Epidermal melanocyte (primary cell): ENCODE measurements around the gene KDM4C.

ENCODE experiments used
- DNase-seq: peaks from one replicate; pipeline ENCODE4 v3.0.0; 2011; ENCODE audit warnings: low spot score; ENCODE audit not compliant: insufficient read length

KDM4C gene

DNA sequence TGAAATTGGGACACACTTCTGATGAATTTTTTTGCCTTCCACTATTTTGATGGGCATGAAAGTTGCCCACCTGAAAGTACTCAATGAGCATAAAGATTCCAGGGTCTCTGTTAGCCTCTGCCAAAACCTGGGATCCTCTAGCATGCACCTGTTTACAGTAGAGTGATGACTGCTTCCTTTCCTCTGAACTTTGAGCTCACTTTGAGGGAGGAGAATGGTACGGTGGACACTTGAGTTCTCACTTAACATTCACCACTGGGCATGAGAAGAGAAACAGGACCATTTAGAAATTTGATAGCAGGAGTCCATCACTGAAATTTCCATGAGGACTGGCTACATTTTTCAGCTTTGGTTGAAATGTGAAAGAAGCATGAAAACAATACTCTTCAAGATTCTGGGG, 374.8 kb downstream of the KDM4C start:
- no peak for DNase-seq

DNA sequence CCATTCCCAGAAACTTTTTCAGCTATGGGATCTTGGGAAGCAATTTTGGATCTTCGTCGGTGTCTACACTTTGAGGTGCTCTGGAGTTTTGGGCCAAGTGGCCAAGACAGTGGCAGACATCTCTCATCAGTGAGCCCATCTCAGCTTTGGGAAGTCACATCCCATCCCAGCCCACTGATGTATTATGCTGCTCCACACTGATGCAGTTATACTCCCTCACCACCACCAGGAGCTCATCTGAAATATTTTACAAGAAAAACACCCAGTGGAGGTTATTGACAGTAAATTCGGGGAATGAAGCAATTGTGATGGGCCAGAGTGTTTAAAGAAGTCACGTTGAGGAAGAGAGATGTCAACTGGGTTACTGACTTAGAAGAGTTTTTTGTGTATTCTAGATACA, 378.0 kb downstream of the KDM4C start:
- DNase-seq: no peak

DNA sequence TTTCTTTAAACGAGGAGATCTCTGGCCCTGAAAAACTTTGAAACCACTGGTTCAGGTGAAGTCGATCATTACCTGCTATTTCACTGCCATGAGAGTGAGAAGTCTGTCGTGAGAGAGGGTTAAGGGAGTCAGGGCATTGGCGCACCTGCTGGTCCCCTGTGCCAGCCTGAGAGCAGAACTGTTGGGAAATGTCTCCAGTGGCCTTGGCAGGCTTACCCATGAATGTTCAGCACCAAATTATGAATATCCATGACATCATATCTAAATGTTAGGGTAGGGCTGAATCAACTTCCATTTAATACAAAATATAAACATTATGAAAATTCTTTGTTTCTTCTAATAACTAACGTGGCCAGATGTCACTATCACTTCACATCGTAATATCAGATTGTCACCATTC, 379.3 kb downstream of the KDM4C start:
- DNase-seq: no peak

DNA sequence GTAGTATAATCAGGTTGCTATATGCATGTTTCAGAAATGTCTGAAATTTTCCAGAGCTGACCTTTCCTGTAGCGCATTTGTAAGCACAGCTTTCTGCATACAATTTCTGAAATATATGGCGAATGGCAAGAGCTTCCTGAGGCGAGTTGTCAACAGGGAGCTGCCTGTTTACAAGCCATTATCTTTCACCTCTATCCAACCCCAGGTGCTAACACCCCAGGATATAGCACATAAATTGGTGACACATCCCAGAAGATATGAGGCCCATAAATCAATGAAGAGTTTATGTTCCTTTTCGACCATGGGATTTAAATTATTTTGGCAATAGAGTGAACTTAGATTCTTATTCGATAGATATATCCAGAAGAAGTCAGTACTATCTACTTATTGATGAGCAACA, 379.8 kb downstream of the KDM4C start:
- no peak for DNase-seq

DNA sequence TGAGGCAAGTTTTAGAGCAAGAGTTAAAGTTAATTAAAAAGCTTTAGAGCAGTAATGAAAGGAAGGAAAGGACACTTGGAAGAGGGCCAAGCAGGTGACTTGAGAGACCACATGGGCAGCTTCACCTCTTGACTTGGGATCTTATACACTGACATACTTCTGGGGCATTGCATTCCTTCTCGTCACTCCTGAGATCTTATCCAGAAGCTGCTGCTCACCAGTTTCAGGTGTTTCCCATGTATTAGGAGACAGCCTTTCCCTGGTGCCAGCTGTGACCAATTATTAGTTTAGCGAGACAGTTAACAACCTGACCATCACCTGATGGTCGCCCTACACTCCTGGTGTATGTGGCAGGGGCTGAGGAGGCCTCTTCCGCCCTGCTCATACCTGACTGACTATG, 382.1 kb downstream of the KDM4C start:
- no peak for DNase-seq

DNA sequence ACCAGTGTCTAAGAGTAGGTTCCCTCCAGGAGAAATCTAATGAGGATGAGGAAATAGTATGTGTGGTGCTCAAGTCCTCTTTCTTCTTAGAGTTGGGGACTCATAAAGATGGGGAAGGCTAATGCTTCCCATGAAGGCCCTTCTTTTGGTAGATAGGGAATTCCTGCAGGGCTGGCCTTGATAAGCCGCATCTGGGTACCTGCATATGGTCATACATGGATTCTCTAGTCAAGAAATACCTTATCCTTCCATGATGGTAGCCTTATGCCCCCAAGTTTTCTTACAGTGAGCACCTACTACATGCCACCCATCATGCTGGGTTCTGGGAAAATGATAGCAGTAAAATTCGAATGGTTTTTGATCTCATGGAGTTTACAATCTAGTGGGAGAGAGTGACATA, 382.6 kb downstream of the KDM4C start:
- DNase-seq: no peak

DNA sequence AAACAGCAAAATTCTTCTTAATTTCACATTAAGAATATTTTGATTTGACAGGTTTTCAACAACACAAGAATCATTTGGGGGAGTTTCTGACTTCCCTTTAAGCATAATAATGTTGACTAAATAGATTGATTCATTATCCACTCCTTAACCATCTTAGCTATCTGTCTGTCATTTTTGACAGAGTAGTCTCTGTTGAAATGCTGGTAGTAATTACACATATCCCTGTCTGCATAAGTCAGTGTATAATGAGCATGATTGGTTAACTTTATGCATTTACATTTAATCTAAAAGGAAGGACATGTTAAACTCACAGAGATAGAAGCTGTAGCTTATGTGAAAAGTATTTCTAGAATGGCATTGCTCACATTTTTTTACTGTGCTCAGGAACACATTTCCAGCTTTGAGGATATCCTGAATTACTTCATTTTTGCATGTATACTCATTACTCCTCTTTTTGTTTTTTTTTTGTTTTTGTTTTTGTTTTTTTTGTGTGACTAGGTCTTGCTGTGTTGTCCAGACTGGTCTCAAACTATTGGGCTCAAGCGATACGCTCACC, 385.9 kb downstream of the KDM4C start:
- DNase-seq: no peak

DNA sequence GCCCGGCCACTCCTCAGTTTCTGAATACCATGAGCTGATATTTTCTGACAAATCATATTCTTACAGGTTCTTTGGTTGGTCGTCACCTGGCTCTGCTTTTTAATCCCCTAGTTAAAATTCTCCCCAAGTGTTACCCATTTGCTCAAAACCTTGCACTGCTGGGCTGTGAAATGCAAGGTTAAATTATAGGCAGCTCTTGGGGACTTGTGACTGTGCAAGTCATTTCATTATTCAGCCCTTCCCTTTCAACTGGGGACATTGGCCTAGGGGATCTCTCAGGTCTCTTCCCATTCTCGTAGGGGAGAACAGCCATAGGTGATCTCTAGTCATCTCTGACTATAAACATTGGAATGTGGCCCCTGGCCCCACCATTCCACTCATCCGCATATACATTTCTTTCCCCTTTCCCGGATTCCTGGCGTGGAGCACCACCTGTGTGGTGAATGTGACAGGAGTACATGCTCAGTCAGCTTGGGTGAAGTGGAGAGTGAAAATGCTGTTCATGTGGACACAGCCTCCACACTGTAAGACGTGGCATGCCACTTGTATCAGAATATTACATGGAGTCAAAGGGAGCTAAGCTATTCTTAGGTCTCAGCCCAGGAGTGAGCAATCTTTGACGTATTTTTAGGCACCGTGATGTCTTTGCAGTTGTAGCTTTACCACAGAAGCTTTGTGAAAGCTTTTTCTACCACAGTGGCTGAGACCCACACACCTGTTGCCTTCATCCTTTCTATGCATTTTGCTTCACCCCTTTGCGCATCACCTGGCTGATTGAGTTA, 386.7 kb downstream of the KDM4C start:
- DNase-seq: no peak

DNA sequence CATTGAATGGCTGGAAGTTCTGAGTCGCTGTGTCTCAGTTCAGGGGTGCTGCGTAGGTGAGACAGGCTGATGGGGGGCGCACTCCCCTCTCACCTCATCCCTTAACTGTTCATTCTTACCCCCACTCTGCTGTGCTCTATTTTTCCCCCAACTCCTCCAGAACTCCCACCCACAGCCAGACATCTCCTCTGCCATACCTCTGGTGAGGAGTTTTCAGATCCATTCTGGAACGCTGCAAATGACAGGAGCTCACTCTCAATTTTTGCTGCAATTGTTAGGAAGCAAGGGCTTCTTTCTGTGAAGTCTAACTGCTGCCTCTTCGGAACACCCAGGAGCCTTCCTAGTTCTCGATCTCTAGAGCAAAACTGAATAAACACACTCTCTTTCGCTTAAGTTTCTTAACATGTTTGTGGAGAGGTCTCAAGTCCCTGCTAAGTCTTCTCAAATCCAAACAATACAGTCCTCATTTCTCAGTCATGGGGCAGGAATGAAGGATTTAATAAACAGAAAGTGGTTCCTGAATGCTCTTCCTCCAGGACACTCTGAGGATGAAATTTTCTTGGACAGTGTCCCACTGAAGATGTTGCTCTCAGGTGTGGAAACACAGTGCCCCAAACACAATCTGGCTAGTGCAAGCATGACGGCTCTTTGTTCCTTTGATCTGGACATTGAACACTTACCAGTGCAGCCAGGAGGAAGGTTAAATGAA, 387.7 kb downstream of the KDM4C start:
- no peak for DNase-seq

DNA sequence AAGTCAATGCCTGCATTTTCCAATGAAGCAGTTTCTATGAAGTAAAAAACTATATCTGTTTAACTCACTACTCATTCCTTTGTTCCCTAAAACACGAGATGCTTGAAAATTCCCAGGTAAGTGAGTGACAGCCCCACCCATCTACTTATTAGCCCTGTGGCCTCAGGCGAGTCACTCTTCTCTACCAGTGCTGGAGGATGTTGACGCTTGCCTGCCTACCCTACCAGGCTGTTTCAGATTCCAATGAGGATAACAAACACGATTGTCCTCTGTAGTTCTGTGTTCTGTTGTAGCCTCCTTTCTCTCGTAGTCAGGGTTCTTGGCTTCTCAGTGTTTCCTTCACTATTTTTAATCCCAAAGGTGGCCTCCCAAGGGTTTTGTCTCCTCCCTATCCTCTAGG, 388.8 kb downstream of the KDM4C start:
- no peak for DNase-seq

DNA sequence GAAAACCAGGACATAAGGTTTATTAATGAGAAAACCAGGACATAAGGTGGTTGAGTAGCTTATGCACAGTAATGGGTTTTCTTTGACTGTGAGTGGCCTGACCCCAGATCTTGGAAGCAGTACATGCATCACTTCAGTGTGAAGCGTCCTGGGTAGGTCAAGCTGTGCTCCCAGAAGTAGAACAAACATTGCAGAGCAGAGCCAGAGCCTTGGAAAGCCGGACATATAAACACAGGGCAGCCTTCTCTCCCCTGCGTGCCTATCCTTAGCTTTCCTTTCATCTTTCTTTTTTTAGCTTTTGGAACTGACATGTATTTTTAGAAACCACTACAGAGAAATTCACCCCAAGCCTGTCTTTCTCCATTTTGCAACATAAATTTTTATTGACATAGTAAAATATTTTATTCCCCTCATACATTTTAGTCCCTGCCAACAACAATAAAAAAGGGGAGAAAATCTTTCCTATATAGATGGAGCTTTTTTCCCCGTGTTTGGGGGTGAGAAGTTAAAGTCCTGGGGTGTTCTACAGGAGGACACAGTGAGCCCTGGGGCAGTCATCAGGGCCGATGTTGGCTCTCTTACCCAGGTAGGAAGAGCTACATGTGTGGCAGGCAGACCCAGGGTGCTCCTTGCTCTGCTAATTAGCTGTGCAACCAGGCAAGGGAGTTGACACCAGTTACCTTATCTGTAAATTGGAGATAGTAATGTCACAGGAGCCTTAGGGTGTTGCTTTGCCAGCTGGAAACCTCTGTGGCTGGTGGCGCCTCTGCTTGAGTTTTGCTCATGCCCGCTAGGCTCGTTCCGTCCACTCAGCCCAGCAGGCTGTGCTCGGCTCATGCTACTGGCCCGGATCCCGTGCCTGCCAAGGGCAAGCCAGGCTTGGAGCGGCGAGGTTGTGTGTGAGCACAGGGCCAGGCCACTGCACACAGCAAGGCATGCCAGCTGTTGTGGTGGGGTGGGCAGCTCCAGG, 389.6 kb downstream of the KDM4C start:
- no peak for DNase-seq

DNA sequence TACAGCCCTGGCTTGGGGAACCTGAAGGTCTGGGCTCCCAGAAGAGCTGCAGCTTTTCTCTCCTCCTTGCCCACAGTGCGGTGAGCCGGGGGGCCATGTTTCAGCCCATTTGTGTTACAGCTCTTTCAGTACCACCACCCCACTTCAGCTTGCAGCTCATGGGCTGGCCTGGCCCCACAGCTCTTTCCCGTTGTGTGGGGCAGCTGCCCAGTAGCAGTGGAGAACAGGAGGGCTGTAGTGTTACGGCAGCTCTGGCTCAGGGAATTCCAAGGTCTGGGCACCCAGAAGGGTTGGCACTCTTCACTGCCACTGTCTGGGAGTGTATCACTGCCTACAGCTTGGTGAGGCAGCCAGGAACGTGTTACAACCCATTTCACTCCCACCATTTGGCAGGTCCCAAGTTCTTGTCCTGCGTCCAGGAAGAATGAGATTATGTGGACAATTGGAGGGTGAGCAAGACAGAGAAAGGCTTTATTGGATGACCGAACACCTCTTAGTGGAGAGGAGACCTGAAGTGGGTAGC, 390.5 kb downstream of the KDM4C start:
- DNase-seq: no peak

DNA sequence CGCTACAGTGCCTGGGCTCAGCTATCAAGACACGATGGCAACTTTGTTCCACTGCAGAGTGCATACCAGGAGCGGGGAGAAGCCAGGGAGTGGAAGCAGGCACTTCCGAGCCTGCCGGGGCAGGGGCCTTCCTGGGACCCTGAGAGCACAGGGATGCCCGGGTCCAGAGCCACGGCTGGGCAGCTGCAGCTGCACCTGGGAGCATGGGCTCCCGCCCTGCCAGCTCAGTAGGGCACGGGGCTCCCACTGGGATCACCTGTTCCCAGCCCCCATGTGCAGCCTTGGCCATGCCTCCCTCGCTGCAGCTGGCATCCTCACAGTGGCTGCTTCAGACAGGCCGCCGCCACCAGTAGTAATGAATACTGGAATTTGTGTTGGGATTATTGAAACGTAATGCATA, 391.5 kb downstream of the KDM4C start:
- DNase-seq: no peak

DNA sequence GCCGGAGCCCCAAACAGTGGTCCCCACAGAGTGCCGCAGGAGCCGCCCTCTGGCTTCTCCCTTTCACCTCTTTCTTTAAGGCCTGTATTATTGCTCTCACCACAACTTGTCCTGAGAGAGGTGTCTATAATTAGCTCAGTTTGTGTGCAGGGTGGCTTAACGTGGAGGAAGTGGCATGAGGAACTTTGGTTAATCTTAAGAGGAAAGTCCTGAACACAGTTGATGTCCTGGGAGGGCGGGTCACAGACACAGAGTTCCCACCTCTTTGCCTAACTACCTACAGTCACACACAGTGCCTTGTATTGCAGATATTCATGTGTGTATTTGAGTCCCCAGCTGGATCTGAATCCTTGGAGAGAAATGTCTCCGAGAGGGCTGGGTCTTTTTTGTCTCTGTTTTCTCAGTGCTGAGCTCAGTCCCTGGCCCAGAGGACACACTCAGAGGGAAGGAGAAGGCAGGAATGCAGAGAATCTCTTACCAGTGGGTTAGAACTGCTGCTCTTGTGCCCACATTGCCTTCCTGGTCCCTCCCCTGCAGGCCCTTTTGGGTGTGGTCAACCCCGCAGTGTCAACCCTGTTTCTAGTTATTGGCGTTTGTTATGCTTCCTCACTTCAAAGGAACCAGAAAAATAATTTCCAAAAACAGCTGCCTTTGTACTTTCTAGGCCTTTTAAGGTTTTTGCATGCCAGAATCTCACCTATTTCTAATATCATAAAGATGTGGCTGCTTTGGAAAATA, 392.5 kb downstream of the KDM4C start:
- DNase-seq: no peak

DNA sequence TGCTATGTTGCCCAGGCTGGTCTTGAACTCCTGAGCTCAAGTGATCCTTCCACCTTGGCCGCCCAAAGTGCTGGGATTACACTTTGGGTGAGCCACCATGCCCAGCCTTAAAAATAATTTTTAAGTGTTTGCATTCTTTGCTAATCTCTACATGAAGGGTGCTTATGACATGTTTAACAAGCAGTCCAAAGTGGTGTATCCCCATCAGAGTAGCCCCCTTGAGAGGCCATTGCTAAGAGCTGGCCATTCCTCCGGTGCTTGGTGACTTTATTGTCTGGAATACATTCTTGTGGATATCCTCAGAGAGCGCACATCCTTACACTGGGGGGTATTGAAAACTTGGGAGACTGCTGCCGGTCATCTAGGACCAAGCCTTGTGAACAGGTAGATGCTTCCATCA, 395.4 kb downstream of the KDM4C start:
- no peak for DNase-seq

DNA sequence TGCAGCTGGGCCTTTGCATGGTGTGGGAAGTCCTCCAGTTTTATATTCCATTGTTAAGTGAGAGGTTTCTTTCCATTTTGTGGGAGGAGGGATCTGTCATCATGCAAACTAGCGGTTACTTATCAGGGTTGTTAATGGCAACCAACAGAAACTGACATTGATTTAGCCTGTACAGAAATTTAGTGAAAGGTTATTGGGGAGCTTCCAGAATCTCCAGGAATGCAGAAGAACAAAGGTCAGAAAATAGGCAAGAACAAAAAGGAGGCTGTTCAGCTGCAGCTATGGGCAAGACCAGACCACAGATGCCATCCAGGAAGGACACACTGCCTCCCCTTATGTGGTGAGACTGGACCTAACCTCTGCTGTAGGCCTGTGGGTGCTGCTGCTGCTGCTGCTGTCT, 395.8 kb downstream of the KDM4C start:
- DNase-seq: no peak

DNA sequence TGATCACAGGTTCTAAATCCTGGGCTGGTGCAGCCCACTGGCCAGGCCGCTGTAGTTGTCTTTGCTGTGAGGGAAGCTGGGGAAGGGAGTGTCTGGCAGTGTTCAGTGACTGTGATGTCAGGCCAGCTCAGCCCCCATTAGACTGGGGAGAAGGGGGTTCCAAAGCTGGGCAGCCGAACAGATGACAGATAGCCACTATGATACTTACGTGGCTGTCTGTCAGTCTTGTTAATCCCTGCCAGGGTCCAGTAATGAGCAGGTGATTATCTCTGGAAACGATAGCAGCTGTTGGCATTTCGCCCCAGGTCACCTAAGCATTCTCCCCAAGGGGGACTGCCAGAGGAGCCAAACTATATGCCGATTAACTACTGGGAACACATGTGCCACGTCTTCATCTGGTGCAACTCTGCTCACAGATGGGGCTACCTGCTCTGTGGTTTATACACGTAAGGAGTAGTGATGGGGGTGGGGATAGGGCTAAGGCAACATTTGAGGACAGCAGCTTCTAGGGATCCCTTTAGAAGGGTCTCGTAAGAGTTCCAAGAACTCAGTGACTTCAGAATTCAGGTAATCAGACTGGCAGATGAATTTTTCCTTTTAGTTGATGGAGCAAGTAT, 396.3 kb downstream of the KDM4C start:
- DNase-seq: no peak

DNA sequence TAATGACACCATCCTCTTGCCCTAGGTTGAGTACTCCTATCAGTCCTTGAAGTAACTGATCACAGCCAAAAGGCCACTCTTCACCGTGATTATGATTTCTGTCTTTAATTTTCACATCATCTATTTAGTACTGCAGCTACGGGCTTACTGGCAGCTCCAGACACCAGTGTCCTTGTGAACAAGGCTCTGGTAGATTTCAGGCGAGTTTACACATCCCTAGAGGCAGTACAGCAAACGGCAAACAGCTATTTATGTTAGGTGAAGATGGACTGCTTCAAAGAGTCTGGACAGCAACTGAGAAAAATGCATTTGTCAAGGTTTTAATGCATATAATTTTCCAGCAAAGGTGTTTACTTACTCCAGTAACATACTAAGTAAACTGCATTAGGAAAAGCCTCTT, 396.9 kb downstream of the KDM4C start:
- no peak for DNase-seq

DNA sequence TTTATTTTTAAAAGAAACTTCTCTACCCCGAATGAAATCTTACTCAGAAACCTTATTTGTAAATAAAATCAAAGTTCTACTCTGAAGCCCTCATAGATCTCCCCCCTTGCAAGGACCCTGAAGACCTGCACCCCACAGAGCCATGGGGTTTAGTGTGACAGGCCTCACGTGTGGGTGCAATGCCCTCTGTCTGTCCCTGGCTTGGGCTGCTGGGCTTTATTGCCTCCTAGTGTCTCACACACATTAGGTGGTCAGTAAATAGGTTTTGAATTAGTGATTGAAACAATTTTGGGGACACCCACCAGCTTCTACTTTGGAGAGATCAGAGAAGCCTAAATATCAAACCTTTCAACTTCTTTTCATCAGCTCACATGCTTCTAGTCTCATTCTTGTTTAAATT, 403.7 kb downstream of the KDM4C start:
- DNase-seq: no peak

DNA sequence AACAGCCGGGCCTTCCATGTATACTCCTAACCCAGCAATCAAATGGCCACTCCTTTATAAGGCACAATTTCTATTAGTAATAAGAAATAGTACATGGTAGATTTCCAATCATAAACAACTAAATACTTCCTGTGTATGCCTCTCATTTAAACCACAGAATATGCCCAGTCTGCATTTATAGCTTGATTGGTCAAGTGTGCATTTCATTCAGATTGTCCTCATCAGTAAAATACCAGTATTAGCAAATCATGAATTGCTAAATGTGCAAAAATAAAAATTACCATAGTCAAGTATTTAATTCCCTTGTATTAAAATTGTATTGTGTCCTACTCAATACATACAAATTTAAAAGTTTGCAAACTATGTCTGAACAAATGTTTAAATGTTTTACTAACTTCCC, 406.2 kb downstream of the KDM4C start:
- DNase-seq: no peak
